DOHH2 (cell line): ENCODE measurements around the gene KCNQ1OT1.

Experiments used
- H3F3A ChIP-seq: fragments of 200-600 bp; sonication (generic), shearing (Covaris generic); 2 replicates; pipeline ENCODE4 v1.6.0; 2016; ENCODE audit warnings: antibody characterized with exemption, mild to moderate bottlenecking; ENCODE audit not compliant: control insufficient read depth, insufficient read depth
- H3K27ac ChIP-seq: fragments of 200-600 bp; sonication (generic); 2 replicates; pipeline ENCODE4 v1.5.1; 2014; ENCODE audit warnings: low read depth, mild to moderate bottlenecking, low read length, moderate library complexity
- H3K27me3 ChIP-seq: fragments of 200-600 bp; sonication (generic); 2 replicates; pipeline ENCODE4 v1.6.1; 2014; ENCODE audit warnings: mild to moderate bottlenecking, low read length, mixed read lengths; ENCODE audit not compliant: control insufficient read depth
- H3K36me3 ChIP-seq: fragments of 200-600 bp; sonication (generic); 2 replicates; pipeline ENCODE4 v1.6.1; 2014; ENCODE audit warnings: mild to moderate bottlenecking, low read length, moderate library complexity, mixed read lengths; ENCODE audit not compliant: control insufficient read depth
- H3K4me1 ChIP-seq: fragments of 200-600 bp; sonication (generic); 2 replicates; pipeline ENCODE4 v1.6.1; 2014; ENCODE audit warnings: mild to moderate bottlenecking, low read length, mixed read lengths; ENCODE audit not compliant: control insufficient read depth
- H3K4me2 ChIP-seq: fragments of 200-600 bp; sonication (generic); 2 replicates; pipeline ENCODE4 v1.6.0; 2014; ENCODE audit warnings: mild to moderate bottlenecking, low read length, moderate library complexity
- H3K4me3 ChIP-seq: fragments of 200-600 bp; sonication (generic); 2 replicates; pipeline ENCODE4 v1.5.1; 2014; ENCODE audit warnings: mild to moderate bottlenecking, low read length, mixed read lengths
- H3K79me2 ChIP-seq: fragments of 200-600 bp; sonication (generic); 2 replicates; pipeline ENCODE4 v1.6.1; 2014; ENCODE audit warnings: mild to moderate bottlenecking, low read length, mixed read lengths; ENCODE audit not compliant: control insufficient read depth
- H3K9me2 ChIP-seq: fragments of 200-600 bp; sonication (generic); replicated peaks from 2 replicates; pipeline ENCODE4 v1.6.1; 2014; ENCODE audit warnings: mild to moderate bottlenecking, low read length, mixed read lengths; ENCODE audit not compliant: control insufficient read depth
- H3K9me3 ChIP-seq: fragments of 200-600 bp; sonication (generic); 2 replicates; pipeline ENCODE4 v1.6.1; 2014; ENCODE audit warnings: antibody characterized with exemption, low read length, mixed read lengths; ENCODE audit not compliant: control insufficient read depth, insufficient read depth
- H4K20me1 ChIP-seq: fragments of 200-600 bp; sonication (generic); 2 replicates; pipeline ENCODE4 v1.6.0; 2014; ENCODE audit warnings: low read depth, mild to moderate bottlenecking, antibody characterized with exemption, low read length, moderate library complexity; ENCODE audit not compliant: control insufficient read depth, insufficient read depth
- CTCF ChIP-seq: fragments of 200-600 bp; sonication (generic); IDR thresholded peaks from one replicate; pipeline ENCODE4 v1.5.1; 2014; ENCODE audit warnings: antibody characterized with exemption, mild to moderate bottlenecking, low read depth, low read length; ENCODE audit not compliant: poor library complexity, severe bottlenecking
- EZH2phosphoT487 ChIP-seq: fragments of 200-600 bp; sonication (generic); IDR thresholded peaks from 2 replicates; pipeline ENCODE4 v1.6.1; 2017; ENCODE audit warnings: borderline replicate concordance, mild to moderate bottlenecking, antibody characterized with exemption, low read length, moderate library complexity, mixed read lengths

Gene KCNQ1OT1

GRCh38 chr11:2685051-2685450 is 14.7 kb downstream of the KCNQ1OT1 start:
- Histone ChIP-seq H3K79me2 (peaks cover 15% of the 10 kb centered on the region), H3K9me3 (no peaks in the 10 kb centered on the region), H3K4me1 (peaks cover 30% of the 10 kb centered on the region), H4K20me1 (no peaks in the 10 kb centered on the region), H3K4me3 (no peak overlapping the region), H3K27me3 (no peaks in the 10 kb centered on the region), H3F3A (no peaks in the 10 kb centered on the region), H3K36me3 (no peaks in the 10 kb centered on the region), H3K9me2 (no peaks in the 10 kb centered on the region), H3K4me2 (no peak overlapping the region), H3K27ac (no peak overlapping the region)
- TF ChIP-seq EZH2phosphoT487: no peak
- no peak for TF ChIP-seq CTCF

- no peak overlapping the region for H3K4me3 ChIP-seq
- H3F3A ChIP-seq: no peaks in the 10 kb centered on the region
- no peaks in the 10 kb centered on the region for H3K27me3 ChIP-seq
- H3K4me2 ChIP-seq: no peak overlapping the region
- H4K20me1 ChIP-seq: no peaks in the 10 kb centered on the region
- H3K79me2 ChIP-seq: peaks cover 15% of the 10 kb centered on the region
- peaks cover 25% of the 10 kb centered on the region for H3K4me1 ChIP-seq
- H3K9me3 ChIP-seq: no peaks in the 10 kb centered on the region
- TF ChIP-seq CTCF (no peak), EZH2phosphoT487 (no peak)
- H3K27ac ChIP-seq: no peak overlapping the region
- H3K9me2 ChIP-seq: no peaks in the 10 kb centered on the region
- no peaks in the 10 kb centered on the region for H3K36me3 ChIP-seq
Measured at GRCh38 chr11:2684581-2684980, 15.2 kb downstream of the KCNQ1OT1 start.

- Histone ChIP-seq H3F3A (no peaks in the 10 kb centered on the region), H3K9me3 (no peaks in the 10 kb centered on the region), H3K36me3 (no peaks in the 10 kb centered on the region), H3K4me3 (no peak overlapping the region), H3K9me2 (no peaks in the 10 kb centered on the region), H3K4me2 (no peak overlapping the region), H3K27ac (no peak overlapping the region), H3K79me2 (peaks cover 15% of the 10 kb centered on the region), H4K20me1 (no peaks in the 10 kb centered on the region), H3K4me1 (peaks cover 19% of the 10 kb centered on the region), H3K27me3 (no peaks in the 10 kb centered on the region)
- no peak for TF ChIP-seq EZH2phosphoT487
- no peak for TF ChIP-seq CTCF
Measured at GRCh38 chr11:2683806-2684205, 16.0 kb downstream of the KCNQ1OT1 start.
